Gastrocnemius medialis (tissue), 4 donors: ENCODE data around the gene PDZRN4. TPM values are rescaled to one million over a fixed set of nuclear protein-coding genes. Genes with fewer than 3 reads are reported as not detected.

Experiments used
- ATAC-seq, 2 donors: fragments of 150-250 bp; one replicate each; pipeline ENCODE4 v1.9.1; 2016
- DNase-seq, 2 donors: peaks; one replicate each; pipeline ENCODE4 v3.0.0-alpha.2; 2019
- H3K27ac ChIP-seq, 4 donors: fragments of 200-600 bp; sonication (generic); 1 replicate in 1 of 4; 2 replicates in 3 of 4; pipeline ENCODE4 v1.5.1; 2016 to 2018; ENCODE audit warnings: mild to moderate bottlenecking in 2 of 4, moderate library complexity in 1 of 4
- H3K27me3 ChIP-seq, 3 donors: fragments of 200-600 bp; sonication (generic) in 2 of 3; 1 replicate in 1 of 3; 2 replicates in 2 of 3; pipeline versions ENCODE4 v1.5.1 to v1.6.0; 2016 to 2019; ENCODE audit warnings: mild to moderate bottlenecking in 1 of 3, moderate library complexity in 1 of 3
- H3K36me3 ChIP-seq, 2 donors: fragments of 200-600 bp; sonication (generic) in 1 of 2; one replicate each; pipeline ENCODE4 v1.5.1; 2017 to 2018
- H3K4me1 ChIP-seq, 2 donors: fragments of 200-600 bp; sonication (generic) in 1 of 2; one replicate each; pipeline ENCODE4 v1.5.1; 2016 to 2017; ENCODE audit warnings: mild to moderate bottlenecking in 2 of 2
- H3K4me3 ChIP-seq, 4 donors: fragments of 200-600 bp; sonication (generic) in 3 of 4; 1 replicate in 1 of 4; 2 replicates in 3 of 4; pipeline ENCODE4 v1.5.1; 2016 to 2019; ENCODE audit warnings: mild to moderate bottlenecking in 2 of 4
- H3K9me3 ChIP-seq, 3 donors: fragments of 200-600 bp; sonication (generic) in 2 of 3; 1 replicate in 1 of 3; 2 replicates in 2 of 3; pipeline ENCODE4 v1.5.1; 2016 to 2019
- CTCF ChIP-seq, 5 experiments: fragments of 450-650 bp in 3 of 5; fragments of 200-600 bp in 2 of 5; sonication (generic) in 2 of 5; IDR thresholded peaks in 4 of 5; conservative IDR thresholded peaks in 1 of 5; 1 replicate in 4 of 5; 2 replicates in 1 of 5; pipeline ENCODE4 v1.5.1; 2016 to 2019; ENCODE audit warnings: antibody characterized with exemption in 5 of 5, mild to moderate bottlenecking in 3 of 5, moderate library complexity in 3 of 5
- POLR2A ChIP-seq, 2 donors: fragments of 450-650 bp; IDR thresholded peaks; one replicate each; pipeline ENCODE4 v1.6.1; 2017; ENCODE audit warnings: antibody characterized with exemption in 2 of 2, mild to moderate bottlenecking in 2 of 2, moderate library complexity in 2 of 2
- in situ Hi-C, 4 donors: fragments of 200-750 bp; cut with MboI; loops; one replicate each; pipeline versions ENCODE4 v1.15.0 to v1.8.0; 2017; ENCODE audit warnings: low sequenced_read_pairs in 4 of 4
- intact Hi-C: fragments of 100-400 bp; cut with DNase I; formaldehyde crosslinking; loops from one replicate; pipeline ENCODE4 v1.15.1; 2023; ENCODE audit warnings: low total_unique reads
- total RNA-seq, 4 donors: library from RNA; depleted of rRNA; stranded (reverse); fragments of >200 nt; gene quantifications; one replicate each; pipeline versions ENCODE4 v1.1.0 to v1.2.3, GENCODE V29; 2016

The PDZRN4 gene
- total RNA-seq, 4 donors from 2014 or later: 0.17 to 1.7 (median 0.64) TPM

- Histone ChIP-seq H3K27me3 (no peaks in the 10 kb centered on the region), H3K9me3 (no peaks in the 10 kb centered on the region), H3K36me3 (no peaks in the 10 kb centered on the region), H3K4me3 (no peak overlapping the region), H3K27ac (no peak overlapping the region), H3K4me1 (no peaks in the 10 kb centered on the region)
- ATAC-seq (no peak), DNase-seq (no peak)
- intact Hi-C loops (no loop called here), in situ Hi-C loops (no loop called here)
- TF ChIP-seq POLR2A (IDR thresholded peaks at IDR 0.05): no peak
- TF ChIP-seq CTCF (IDR thresholded peaks at IDR 0.05 in 4 of 5, conservative IDR thresholded peaks at IDR 0.05 in 1 of 5): no peak
These were observed 285.3 kb downstream of the PDZRN4 start for GRCh38 chr12:41473441-41473840.

- intact Hi-C loops (no loop called here), in situ Hi-C loops (no loop called here)
- Histone ChIP-seq H3K4me1 (no peaks in the 10 kb centered on the region), H3K4me3 (no peak overlapping the region), H3K36me3 (no peaks in the 10 kb centered on the region), H3K27me3 (no peaks in the 10 kb centered on the region), H3K27ac (no peak overlapping the region), H3K9me3 (no peaks in the 10 kb centered on the region)
- no peak for DNase-seq
- ATAC-seq: no peak
- TF ChIP-seq POLR2A (IDR thresholded peaks at IDR 0.05) (no peak), CTCF (IDR thresholded peaks at IDR 0.05 in 4 of 5, conservative IDR thresholded peaks at IDR 0.05 in 1 of 5) (no peak)
These were observed 285.9 kb downstream of the PDZRN4 start for GRCh38 chr12:41474001-41474400.

GRCh38 chr12:41476499-41477439 lies 288.6 kb downstream of the PDZRN4 start:
- Histone ChIP-seq H3K27ac (no peak overlapping the region), H3K36me3 (no peaks in the 10 kb centered on the region), H3K4me3 (no peak overlapping the region), H3K9me3 (no peaks in the 10 kb centered on the region), H3K27me3 (no peaks in the 10 kb centered on the region), H3K4me1 (no peaks in the 10 kb centered on the region)
- no peak for ATAC-seq
- DNase-seq: no peak
- in situ Hi-C loops (no loop called here), intact Hi-C loops (no loop called here)
- no peak for TF ChIP-seq CTCF (IDR thresholded peaks at IDR 0.05 in 4 of 5, conservative IDR thresholded peaks at IDR 0.05 in 1 of 5)
- TF ChIP-seq POLR2A (IDR thresholded peaks at IDR 0.05): no peak

GRCh38 chr12:41479426-41479825 lies 291.3 kb downstream of the PDZRN4 start:
- H3K4me3 ChIP-seq: no peak overlapping the region
- no peak for ATAC-seq
- no peaks in the 10 kb centered on the region for H3K9me3 ChIP-seq
- H3K36me3 ChIP-seq: no peaks in the 10 kb centered on the region
- H3K27ac ChIP-seq: no peak overlapping the region
- no peaks in the 10 kb centered on the region for H3K27me3 ChIP-seq
- no peaks in the 10 kb centered on the region for H3K4me1 ChIP-seq
- DNase-seq: no peak
- TF ChIP-seq CTCF (IDR thresholded peaks at IDR 0.05 in 4 of 5, conservative IDR thresholded peaks at IDR 0.05 in 1 of 5): no peak
- no peak for TF ChIP-seq POLR2A (IDR thresholded peaks at IDR 0.05)
- intact Hi-C loops (no loop called here), in situ Hi-C loops (no loop called here)
